Stimulated activated naive CD4-positive, alpha-beta T cell (primary cell): ENCODE results near the gene GPR179.
"Not testable (repeated sequence)": the region's sequence is repeated elsewhere in the genome, so short reads cannot be mapped to it uniquely, and the experiment has no call there.

ENCODE experiments used
- DNase-seq, 6 experiments: peaks; one replicate each; lab custom pipeline; 2025; lab: John Stamatoyannopoulos, UW

The GPR179 gene

DNA sequence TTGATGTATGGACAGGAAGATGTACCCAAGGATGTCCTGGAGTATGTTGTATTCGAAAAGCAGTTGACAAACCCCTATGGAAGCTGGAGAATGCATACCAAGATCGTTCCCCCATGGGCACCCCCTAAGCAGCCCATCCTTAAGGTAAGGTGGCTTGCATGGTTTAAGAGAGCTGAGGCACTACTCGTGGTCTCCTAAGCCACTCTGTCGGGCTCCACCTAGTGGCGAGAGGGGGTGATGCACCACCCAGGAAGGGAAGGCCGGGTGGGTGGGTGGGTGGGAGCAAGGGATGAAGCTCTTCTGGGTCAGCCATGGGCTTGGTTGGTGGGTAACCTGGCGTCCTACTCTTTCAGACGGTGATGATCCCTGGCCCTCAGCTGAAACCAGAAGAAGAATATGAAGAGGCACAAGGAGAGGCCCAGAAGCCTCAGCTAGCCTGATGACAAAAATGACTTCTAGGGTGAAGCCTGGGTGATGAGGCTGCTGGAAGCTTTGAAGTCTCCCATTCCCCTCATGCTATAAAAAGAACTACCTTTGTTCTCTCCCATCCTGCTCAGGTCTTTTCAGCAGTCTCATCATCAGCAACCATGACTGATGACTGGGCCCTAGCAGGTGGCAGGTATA is 21.5 kb downstream of the GPR179 start:
- peak; percentile 10 to 73 (median 56) for DNase-seq

DNA sequence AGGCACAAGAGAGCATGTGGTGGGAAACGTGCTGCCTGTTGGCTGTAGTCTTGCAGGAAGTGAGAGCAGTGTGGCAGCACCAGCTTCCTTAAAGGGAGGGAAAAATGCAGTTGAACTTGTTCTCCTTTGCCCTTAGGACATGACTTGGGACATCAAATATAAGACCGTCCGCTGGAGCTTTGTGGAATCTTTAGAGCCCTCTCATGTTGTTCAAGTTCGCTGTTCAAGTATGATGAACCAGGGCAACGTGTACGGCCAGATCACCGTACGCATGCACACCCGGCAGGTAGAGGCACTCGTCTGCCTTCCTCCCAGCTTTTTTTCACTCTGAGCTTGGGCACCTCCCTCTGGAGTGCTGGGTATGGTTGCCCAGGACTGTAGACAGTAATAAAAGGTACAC is 23.3 kb downstream of the GPR179 start:
- no peak for DNase-seq

DNA sequence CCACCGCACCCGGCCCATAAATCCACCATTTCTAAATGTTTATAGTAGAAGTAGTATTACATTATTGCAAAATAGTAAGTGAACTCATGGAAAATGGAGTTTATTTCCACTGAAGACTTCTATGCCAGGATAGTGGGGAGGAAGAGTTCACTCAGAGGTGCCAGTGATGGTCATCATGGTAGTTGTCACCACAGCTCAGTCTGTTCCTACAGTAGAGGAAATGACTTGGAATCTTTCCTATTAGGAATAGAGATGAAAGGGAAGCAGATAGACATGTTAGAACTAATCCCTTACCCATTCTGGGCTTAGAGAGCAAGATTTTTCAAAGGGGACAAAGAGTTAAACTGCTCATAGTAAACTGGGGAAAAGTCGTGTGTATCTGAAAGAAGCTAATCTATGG is 26.7 kb downstream of the GPR179 start:
- no peak for DNase-seq

DNA sequence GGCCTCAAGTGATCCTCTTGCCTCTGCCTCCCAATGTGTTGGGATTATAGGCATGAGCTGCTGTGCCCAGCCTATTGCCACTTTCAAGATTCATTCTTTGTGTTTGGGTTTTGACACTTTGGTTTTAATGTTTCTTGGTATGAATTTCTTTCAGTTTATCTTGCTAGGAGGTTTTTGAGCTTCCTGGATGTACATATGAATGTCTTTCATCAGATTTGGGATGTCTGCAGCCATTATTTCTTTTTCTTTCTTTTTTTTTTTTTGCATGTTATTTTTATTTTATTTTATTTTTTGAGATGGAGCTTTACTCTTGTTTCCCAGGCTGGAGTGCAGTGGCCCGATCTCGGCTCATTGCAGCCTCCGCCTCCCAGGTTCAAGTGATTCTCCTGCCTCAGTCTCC is 28.3 kb downstream of the GPR179 start:
- DNase-seq, result no peak

DNA sequence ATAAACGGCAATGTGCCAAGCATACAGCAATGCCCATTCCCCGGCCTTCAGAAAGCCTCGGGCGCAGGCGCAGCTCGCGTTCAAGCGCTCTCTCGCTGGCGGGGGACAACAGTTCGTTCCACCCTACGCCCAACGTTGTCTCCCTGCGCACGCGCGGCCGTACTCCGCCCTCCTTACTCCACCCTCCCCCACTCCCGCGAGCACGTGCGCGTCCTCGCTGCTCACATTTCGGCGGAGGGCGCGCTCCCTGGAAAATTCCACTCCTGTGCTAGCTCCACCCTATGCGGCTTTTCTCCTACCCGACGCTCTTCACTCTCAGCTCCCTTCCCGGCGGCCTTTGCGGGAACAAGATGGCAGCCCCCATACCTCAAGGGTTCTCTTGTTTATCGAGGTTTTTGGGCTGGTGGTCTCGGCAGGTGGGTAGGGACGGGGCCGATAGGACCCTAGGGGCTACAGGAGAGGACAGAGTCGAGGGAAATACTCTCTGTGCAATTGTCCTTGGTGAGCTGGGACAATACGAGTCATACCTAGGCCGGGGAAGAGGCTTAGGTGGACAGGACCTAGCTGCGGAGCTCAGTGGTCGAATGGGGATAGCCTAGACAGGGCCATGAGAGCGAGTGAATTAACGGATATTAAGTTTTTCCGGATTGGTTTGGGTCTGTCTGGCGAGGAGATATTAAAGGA is 46.8 kb downstream of the GPR179 start, which contains the start of gene MRPL45:
MRPL45 (plus strand) TSS at position 335 of the 684 bp plus-strand sequence; CDS start at position 351, 16 bp downstream.
- DNase-seq, result peak; percentile 89 to 96 (median 94)

DNA sequence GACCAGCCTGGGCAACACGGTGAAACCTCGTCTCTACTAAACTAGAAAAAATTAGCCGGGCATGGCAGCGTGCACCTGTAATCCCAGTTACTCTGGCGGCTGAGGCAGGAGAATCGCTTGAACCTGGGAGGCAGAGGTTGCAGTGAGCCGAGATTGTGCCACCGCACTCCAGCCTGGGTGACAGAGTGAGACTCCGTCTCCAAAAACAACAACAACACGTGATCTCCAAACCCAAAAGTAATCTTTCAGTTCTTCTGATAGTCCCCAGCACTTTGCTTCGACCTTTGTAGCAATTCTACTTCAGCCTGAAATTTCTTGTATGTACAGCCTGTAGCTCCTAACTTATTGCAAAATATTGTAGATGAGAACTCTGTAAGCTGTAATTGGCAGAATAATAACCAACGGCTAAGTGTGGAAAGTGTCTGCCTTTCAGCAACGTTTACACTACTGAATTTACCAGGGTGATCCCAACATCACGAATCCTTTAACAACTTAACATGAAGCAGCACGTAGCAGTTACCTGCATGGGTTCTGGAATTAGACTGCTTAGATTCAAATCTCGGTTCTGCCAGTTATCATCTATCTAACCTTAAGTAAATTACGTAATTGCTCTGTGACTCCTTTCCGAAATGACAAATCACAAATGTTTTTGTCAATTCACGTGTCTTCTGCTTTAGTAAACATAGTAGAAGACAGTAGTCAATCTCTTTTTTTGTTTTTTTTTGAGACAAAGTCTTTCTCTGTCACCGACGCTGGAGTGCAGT is 48.0 kb downstream of the GPR179 start:
- DNase-seq, result not testable (repeated sequence)

DNA sequence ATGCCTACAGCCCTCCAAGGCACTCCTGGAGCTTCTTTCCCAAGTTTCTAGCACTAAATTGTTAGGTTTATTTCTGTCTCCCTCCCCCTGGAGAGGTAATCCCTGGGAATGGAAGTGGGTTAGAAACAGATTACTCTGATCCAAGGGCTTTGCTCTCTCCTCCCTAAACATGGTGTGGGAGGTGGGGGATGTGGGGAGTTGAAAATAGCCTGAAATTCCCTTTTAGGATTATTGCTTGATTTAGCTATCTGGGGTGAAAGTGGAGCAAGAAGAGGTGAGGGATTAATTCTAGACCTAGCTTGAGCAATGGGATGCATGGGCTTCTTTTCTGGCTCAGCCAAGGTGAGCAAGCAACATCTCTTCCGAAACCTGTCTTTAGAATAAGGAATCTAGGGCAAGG is 54.0 kb downstream of the GPR179 start:
- not testable (repeated sequence) for DNase-seq

DNA sequence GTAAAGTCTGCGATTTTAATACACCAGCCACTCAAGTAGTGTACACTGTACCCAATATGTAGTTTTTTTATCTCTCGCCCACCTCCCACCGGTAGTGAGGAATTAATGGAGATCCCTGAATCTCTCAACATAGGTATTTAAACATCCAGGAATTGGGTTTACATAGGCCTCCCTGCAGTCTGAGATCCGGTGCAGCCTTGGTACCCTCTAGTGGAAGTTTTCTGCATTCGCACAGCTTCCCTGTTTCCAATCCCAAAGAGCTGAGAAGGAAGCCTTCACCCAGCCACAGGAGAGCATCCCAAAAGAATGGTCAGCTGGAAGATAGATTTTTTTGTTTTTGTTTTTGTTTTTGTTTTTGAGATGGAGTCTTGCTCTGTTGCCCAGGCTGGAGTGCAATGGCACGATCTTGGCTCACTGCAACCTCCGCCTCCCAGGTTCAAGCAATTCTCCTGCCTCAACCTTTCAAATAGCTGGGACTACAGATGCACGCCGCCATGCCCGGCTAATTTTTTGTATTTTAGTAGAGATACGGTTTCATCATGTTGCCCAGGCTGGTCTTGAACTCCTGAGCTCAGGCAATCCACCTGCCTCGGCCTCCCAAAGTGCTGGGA is 55.4 kb downstream of the GPR179 start:
- not testable (repeated sequence) for DNase-seq

DNA sequence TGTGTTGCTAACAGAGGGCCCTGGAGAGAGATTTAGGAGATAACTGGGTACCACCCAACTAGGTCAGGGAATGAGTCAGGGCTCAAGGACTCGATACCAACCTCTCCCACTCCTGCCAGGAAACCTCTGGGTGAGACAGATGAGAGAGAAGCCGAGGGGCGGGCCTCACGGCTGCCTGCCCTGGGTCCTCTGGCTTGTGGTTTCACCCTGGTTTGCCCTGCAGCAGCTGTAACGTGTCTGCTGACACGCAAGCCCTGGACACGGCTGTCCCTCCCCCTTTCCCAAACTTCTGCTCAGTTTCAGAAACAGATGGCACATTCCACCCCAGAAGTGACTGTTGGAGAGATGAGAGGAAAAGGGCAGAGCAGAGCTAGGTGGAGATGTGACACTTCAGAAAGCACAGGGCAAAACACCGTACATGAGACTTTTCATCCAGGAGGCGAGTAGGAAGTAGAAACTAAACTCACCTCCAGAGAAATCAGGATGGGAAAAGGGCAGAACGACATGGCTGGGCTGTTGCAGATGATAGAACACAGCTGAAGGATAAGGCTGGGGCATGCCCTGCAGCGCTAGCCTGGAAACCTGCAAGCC is 57.2 kb downstream of the GPR179 start:
- DNase-seq, result peak in 1 of 6 experiments; percentile 34

DNA sequence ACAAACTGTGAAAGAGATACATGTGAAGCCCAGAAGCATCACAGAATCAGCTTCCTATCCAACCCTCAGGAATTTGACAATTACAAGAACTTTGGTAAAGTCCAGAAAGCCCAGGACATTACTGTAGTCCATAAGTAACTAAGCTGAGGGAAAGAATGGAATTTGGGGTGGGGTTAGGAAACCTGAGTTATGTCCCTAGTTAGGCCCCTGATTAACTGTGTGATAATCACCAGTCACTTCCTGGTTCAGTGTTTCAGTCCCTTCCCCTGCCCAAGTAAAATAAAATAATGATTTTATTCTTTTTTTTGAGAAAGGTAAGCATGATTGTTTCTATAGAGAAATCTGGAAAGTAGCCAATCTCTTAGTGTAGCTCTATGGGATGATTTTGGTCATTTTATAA is 57.8 kb downstream of the GPR179 start:
- DNase-seq, result not testable (repeated sequence)
